NCI-H2196 treated with DMSO at 0.1 percent for 48 hours (cell line): ENCODE results near the gene KIF5A.
"Not testable (repeated sequence)": the region's sequence is repeated elsewhere in the genome, so short reads cannot be mapped to it uniquely, and the experiment has no call there.

Experiments
- DNase-seq: peaks from one replicate; lab custom pipeline; 2025; ENCODE audit not compliant: unreplicated experiment; lab: John Stamatoyannopoulos, UW

Gene KIF5A

DNA sequence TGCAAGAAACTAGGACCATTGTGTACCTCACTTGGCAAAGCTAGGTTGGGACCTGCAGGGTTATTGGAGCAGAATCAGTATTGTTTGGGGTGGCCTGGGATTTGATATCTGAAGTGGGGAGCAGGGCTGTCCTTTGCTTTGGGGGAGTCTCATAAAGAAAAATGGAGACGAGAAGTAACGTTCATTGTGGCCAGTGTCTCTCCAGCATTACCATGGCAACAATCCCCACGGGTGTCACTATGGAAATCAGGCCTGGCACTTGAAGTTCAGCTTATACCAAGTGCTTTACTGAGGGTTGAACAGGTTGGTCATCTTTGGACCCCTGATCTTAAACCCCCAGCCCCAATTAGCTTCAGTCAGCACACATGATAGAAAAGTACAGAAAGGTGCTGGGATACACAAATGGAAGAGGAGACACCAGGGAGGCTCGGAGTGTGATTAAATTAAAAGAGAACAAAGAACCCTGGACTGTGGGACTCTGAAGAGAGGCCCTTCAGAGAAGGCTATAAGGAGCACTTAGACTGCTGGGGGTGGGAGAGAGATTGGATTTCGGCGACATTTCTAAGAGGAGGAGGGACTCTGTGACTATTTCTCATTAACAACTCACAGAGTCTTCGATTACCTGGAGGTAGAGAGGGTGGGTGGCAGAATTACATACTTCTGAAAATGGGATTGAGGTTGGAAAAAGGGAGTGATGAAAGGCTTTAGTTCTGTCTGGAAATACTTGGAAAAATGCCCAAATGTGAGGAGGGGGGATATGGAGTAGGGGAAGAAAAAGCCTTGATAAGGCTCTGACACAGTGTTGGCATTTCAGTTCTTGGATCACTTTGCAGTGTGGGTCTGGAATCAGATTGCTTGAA lies 3.7 kb downstream of the KIF5A start:
- no peak for DNase-seq

DNA sequence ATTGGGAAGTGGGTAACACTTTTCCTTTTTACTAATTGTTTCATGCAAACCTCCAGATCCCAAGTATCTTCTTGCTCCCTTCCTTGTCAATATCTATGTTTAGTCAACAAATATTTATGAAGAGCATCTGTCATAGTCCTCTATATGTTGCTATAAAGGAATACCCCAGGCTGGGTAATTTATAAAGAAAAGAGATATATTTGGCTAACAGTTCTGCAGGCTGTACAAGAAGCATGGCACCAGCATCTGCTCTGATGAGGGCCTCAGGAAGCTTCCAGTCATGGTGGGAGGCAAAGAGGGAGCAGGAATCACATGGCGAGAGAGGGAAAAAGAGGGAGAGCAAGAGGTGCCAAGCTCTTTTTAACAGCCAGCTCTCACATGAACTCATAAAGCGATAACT lies 4.6 kb downstream of the KIF5A start:
- no peak for DNase-seq

DNA sequence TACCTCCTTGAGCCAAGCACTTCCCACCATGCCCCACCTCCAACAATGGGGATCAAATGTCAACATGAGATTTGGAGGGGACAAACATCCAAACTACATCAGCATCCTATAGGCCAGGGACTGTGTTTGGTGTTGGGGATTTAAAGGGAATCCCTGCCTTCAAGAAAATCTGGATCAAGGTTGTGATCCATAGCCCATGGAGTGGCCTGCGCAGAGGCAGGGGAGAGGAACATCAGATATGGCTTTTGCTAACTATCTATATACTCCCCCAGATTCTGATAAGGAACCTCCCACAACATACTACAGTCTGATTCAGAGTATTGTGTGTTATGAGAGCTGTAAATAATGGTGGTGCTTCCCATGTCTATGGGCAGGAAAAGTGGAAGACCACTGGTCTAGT lies 5.1 kb downstream of the KIF5A start:
- no peak for DNase-seq

DNA sequence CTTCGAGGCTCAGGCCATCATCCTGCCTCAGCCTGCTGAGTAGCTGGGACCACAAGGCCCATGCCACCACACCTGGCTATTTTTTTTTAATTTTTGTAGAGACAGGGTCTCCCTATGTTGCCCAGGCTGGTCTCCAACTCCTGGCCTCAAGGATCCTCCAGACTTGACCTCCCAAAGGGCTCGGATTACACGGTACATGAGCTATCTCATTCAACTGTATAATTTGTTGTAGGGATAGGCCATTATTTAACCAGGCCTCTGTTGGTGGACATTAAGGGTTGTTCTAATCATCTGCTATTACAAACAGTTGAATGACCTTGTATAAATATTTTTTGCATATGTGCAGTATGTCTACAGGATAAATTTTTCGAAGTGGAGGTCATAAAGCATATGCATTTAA lies 9.0 kb downstream of the KIF5A start:
- DNase-seq = no peak

DNA sequence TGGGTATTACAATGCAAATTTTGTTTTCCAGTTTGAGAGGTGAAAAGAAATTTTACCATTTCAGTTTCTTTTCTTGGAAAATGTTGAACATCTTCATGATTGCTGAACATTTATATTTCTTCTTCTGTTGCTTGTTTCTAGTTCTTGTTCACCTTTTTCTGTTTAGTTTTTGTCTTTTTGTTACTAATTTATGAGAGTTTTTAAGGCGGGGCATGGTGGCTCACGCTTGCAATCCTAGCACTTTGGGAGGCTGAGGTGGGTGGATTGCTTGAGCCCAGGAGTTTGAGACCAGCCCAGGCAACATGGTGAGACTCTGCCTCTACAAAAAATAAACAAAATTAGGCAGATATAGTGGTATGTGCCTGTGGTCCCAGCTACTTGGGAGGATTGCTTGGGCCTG lies 10.7 kb downstream of the KIF5A start:
- no peak for DNase-seq

DNA sequence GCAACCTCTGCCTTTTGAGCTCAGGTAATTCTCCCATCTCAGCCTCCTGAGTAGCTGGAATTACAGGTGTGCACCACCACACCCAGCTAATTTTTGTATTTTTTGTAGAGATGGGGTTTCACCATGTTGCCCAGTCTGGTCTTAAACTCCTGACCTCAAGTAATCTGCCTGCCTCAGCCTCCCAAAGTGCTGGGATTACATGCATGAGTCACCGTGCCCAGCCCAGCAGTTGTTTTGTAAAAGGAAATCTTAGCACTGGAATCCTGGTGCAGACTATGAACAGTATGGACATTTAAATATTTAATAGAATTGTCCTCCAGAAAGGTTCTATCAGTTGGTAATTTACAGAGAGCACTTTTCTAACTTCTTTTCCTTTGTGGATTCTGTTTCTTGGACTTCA lies 11.3 kb downstream of the KIF5A start:
- not testable (repeated sequence) for DNase-seq

DNA sequence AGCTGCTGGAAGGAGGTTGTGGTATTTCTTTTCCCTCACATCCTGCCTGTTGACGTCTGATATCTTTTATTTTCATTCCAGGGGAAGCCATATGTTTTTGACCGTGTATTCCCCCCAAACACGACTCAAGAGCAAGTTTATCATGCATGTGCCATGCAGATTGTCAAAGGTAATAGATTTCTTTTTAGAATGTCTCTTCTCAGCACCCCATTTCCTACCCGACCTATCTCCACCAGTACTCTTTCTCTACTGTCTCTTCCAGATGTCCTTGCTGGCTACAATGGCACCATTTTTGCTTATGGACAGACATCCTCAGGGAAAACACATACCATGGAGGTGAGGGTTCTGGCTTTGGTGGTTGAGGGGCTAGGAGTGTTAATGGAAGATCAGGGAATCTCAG lies 13.5 kb downstream of the KIF5A start:
- DNase-seq = no peak

DNA sequence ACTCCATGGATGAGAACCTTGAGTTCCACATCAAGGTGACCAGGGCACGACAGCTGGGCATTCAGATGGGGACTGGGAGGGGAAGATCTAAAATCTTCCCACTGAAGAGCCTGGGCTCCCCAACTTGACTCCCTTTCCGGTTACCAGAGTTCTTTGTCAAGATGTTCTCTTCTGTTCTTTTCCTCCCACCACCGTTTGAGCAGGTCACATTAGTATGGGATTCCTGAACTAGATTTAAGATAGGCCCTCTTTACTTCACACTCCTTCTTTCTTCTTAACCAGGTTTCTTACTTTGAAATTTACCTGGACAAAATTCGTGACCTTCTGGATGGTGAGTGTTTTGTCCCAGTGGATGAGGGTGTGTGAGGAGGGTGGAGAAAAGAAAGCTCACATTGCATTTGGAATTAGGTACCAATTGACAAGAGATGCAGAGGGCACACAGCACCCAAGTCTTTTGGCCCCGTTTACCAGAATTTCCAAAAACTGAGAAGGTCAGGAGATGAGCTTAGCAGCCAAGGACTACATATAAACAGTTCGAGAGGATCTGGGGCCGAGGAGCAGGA lies 14.4 kb downstream of the KIF5A start:
- no peak for DNase-seq

DNA sequence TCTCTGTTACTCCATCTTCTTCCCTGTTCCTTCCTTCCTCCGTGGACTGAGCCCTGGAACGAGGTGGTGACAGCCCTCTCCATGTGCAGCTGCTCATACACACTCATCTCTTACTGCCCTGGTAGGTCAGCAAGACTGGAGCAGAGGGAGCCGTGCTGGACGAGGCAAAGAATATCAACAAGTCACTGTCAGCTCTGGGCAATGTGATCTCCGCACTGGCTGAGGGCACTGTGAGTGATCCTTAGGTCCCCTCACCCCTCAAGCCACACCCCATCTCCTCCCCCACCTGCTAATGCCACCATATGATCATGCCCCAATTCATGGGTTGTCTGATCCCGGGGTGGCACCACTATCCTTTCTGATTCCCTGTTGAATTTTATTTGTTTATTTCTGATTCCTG lies 19.0 kb downstream of the KIF5A start:
- no peak for DNase-seq

DNA sequence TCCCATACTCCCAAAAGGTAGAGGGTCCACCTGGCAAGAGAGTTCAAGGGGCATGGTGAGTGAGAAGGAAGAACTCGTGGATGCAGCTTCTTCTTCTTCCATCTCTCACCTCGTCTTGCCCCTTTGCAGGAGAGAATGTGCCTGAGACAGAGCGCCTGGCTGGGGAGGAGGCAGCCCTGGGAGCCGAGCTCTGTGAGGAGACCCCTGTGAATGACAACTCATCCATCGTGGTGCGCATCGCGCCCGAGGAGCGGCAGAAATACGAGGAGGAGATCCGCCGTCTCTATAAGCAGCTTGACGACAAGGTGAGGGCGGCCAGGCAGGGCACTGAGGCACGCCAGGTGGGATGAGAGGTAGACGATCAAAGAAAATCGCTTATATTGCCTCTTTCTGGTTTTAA lies 20.0 kb downstream of the KIF5A start:
- no peak for DNase-seq

DNA sequence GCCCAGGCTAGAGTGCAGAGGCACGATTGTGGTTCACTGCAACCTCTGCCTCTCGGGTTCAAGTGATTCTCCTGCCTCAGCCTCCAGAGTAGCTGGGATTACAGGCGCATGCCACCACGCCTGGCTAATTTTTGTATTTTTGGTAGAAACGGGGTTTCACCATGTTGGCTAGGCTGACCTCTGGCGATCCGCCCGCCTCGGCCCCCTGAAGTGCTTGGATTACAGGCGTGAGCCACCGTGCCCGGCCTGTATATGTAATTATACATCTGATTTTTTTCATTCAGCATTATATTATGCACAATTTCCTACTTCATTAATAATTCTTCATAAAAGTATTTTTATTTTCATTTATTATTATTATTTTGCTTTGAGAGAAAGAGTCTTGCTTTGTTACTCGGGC lies 20.6 kb downstream of the KIF5A start:
- DNase-seq = not testable (repeated sequence)

DNA sequence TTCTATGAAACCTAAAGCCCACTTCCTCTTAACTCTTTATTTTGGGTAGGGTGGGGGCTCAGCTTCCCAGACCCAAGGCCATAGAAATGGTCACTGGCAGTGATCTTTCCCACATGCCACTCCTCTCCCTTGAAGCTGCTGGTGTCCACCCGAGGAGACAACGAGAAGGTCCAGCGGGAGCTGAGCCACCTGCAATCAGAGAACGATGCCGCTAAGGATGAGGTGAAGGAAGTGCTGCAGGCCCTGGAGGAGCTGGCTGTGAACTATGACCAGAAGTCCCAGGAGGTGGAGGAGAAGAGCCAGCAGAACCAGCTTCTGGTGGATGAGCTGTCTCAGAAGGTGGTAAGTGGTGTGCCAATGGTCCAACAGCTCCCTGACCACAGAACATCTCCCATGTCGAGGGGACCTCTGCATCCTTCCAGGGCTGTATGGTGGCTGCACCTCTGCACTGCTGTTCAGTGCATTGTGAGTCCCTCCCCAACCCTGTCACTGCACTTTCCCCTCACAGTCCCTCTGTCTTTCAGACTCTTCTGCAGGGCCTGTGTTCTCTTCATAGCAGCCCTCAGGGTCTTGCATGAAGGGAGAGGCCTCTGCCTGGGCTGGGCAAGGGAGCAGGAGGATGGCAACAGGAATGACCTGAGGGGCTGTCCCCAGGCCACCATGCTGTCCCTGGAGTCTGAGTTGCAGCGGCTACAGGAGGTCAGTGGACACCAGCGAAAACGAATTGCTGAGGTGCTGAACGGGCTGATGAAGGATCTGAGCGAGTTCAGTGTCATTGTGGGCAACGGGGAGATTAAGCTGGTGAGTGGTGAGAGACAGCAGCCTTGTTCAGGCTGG lies 22.3 kb downstream of the KIF5A start:
- DNase-seq = no peak

DNA sequence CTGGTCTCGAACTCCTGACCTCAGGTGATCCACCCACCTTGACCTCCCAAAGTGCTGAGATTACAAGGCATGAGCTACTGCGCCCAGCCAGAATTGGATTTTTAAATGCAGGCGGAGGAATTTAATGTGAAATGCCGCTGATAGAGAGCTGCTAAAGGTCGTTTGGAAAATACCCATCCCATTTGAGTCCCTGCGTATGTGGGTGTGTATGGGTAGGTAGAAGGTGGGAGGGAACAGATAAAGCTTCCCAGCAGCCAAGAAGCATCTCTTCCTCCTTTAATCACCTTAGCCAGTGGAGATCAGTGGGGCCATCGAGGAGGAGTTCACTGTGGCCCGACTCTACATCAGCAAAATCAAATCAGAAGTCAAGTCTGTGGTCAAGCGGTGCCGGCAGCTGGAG lies 25.0 kb downstream of the KIF5A start:
- DNase-seq = no peak

DNA sequence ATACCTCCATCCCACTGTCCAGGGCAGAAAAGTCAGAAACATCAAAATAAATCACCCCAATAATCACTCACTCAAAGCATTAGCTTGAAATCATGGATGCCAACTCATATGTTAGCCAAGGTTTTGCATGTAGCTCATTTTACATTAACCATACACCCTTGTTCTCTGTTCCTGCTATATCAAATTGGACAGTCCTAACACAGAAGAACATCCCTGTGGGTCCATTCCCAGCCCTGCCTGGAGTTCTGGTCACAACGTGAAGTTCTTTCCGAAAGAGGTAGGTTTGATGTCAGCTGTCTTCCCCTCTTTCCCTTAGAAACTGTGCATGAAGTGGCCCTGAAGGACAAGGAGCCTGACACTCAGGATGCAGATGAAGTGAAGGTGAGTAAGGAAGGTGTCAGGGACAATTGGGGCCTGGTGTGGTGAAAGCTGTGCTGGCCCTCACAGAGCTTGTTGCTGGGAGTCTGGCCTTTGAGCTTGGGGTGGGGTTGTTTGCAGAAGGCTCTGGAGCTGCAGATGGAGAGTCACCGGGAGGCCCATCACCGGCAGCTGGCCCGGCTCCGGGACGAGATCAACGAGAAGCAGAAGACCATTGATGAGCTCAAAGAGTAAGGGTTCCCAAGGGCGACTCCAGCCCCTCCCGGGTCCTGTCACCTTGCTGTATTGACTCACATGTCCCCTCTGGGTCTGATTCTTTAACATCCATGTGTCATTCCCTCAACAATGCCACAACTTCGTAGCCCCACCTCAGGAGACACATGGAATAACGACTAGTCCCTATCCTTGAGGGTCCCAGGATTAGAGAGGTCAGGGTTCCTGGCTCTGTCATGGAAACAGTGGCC lies 26.1 kb downstream of the KIF5A start:
- DNase-seq = no peak

DNA sequence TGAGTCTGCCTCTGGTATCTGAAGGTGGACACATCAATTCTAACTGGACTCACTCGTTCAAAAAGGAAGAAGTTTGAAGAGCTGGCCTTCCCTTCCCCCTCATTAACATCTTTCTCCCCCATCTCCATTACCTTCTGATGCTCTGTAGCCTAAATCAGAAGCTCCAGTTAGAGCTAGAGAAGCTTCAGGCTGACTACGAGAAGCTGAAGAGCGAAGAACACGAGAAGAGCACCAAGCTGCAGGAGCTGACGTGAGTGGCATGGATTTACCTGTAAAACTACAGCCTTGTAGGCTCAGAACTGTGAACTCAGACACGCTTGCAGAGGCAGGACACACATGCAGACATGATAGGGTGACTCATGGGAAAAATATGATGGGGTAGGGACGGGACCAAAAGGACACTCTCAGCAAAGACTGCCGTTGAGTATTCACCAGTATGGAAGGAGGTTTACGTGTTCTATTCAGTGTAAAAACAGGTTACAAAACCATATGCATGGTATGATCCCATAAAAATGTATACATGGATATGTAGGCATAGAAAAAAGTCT lies 26.8 kb downstream of the KIF5A start:
- no peak for DNase-seq

DNA sequence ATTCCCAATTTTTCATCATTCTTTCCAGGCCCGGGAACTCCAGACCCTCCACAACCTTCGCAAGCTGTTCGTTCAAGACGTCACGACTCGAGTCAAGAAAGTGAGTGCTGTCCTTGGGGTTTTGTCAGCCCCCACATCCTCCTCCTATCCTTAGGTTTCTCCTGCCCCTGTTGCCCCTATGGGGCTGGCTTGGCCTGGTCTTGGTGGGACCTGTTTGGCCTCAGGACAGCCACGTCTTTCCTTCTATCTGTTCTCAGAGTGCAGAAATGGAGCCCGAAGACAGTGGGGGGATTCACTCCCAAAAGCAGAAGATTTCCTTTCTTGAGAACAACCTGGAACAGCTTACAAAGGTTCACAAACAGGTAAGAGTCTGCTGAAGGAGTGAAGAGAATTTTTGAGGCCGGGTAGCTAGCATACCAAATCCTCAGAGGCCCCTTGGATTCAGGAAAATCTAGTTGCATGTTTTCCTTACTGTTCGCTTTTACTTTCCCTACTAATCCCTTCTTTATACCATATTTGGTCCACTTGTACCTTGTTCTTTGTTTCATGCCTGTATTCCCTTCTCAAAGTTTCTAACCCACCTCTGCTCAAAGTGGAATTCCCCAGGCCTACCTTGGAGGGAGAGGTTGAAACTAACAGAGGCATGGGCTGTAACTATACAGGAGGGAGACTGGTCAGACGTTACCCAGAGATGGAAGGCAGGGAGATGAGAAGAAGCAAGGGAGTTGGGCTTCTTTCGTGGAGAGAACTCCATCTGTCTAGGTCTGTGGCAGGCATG lies 28.3 kb downstream of the KIF5A start:
- DNase-seq = no peak

DNA sequence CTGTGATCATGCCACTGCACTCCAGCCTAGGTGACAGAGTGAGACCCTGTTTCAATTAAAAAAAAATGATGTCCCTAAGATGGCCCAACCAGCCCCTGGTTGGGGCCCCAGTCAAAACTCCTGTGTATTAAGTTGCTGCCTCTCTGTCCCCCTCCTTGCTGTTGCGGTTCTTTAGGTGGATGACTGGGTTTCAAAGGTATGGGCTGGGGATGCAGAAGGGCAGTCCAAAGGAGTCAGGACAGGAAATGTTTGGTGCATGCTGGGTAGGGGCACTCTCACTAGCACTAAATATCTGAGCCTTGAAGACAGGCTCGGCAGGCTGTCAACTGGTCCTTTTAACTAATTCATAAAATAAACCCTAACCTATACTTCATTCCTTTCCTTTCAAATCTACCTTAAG lies 29.2 kb downstream of the KIF5A start:
- DNase-seq = no peak

DNA sequence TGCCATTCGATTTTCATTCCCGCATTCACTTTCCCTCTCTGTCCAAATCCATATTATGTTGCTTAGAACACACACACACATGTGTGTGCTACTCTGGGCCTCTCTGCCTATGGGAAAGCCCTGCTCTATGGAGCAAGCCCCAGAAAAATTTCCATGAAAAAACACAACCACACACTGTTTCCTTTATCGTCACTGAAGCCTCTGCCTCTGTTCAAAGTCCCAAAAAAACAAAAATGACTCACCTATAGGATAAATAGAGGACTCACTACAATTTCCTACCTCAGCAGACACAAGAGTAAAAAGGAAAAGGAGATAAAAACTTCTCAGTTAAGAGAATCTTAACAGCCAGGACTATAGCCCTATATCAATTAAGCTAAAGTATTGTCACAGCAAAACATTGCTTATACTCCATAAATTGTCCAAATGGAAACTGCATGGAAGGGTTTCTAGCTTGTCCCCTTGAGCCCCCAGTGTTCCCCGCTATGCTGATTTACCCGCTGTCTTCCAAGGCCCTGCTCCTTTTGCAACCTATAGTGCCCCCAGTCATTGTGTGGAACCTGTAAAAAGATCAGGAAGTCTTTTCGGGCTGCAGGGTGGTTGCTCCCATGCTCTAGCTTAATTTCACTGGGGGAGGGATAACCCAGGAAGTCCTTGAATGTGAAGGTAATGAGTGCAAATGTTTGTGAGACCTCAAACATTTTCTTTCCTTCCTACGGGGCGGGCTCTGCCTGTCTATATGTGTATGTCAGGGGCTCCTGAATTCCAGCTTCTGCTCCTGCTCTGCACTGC lies 30.0 kb downstream of the KIF5A start:
- no peak for DNase-seq

DNA sequence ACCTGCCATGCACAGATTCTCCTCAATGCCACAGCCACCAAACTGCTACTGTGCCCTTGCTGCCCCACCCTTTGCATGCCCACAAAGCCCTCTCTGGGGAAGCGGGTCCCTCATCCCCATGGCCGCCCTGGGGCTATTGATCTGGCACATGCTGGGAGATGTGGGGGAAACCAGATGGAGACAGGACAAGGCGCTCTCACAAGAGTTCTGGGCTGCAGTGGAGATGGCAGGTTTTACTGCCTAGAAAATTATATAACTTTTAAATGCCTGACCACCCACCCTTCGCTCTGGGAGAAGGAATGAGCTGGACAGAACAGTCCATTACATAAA lies 30.6 kb downstream of the KIF5A start:
- no peak for DNase-seq
